HG02571 (cell line): ENCODE results near the gene CRYBB1.

Source experiments
- ATAC-seq: cut with Tn5 transposase; IDR thresholded peaks from one replicate; pipeline ENCODE4 v1.9.1; 2021; ENCODE audit warnings: mild to moderate bottlenecking, moderate library complexity; ENCODE audit not compliant: unreplicated experiment

The CRYBB1 gene

DNA sequence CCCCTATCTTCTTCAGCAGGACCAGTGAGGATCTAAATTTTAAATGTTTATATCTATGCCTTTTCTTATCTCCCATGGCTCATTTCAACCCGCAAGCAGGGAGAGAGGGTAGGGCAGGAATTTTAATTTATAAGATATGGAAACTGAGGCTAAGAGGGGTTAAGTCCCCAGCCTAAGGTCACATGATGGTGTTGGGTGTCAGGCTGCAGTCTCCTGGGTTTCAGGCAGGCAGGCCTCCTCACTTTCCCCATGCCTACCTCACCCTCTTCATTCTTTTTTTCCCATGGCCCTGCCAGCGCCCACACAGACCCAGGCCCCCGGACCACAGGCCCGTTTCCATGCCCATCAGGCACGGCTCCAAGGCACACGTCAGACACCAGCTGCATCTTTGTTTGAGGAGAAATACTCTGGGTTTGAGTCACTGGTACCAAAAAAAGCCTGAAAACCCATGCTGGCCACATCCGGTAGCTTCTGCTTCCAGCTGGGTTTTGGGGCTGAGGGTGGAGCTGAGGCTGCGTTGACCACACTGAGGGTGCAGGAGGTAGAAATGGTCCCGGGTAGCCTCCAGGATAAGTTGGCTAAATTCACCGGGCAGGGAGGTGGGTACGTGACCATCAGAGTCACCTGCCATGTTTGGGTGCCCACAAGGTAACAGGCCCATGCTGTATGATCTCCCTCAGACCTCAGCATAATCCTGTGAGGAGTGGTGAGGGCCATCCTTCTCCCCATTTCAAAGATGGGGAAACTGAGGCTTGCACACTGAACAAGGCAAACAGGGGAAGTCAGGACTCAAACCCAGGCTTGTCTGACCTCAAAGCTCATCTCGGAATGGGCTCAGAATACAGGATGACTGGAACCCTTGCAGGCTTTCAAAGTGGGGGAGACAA, 7.5 kb downstream of the CRYBB1 start:
- ATAC-seq: peak; percentile 75

GRCh38 chr22:26609287-26609686, 8.5 kb downstream of the CRYBB1 start:
- no peak for ATAC-seq

DNA sequence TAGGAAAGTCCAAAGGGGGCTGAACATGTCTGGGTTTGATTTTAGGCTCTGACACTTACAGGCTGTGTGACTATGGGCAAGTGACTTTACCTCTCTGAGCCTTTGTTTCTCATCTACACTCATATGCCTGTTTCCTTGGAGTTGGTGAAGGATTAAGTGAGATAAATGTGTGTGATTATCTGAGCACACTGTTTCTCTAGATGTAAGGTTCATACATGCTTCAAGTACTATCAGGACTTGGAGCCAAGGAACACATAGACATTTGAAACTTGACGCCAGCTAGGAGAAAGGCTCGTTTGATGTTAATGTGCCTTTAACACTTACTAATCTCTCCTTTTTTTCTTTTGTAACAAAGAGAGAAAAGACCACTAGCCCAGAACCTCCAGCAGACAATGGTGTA, 9.7 kb downstream of the CRYBB1 start:
- no peak for ATAC-seq

DNA sequence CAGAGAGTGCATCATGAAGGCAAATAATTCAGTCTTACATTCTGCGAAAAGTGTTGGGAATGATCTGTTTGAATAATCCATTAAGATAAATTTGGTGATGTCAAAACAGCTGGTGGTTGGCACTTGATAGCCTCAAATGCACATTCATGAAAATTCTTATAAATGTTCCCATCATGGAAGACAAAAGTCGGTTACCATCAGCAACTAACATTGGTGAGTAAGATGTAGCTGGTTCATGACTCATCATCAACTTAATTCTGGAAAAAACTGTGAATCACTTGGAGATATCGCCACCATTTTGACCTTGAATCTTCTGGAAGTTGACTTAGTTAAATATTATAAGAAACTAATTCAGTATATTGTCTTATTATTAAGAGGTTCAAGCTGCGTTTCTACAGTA, 11.2 kb downstream of the CRYBB1 start:
- ATAC-seq: no peak

DNA sequence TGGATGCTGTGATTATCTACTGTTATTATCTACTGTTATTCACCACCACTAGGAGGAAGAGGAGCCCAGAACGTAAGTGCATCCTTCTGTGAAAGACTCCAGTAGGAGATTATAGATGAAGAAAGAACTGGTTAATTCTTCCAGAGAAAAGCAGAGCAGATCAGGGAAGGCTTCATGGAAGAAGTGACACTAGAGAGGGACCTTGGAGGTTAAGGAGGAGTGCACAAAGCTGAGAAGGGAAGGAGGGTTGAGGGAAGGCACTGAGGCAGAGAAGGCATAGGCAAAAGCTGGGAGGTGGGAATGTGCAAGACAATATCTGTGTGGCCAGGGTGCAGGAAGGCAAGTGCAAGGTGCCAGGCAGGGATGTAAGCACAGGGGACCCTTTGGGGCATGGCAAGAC, 13.5 kb downstream of the CRYBB1 start:
- ATAC-seq: no peak

GRCh38 chr22:26602127-26602526, 15.7 kb downstream of the CRYBB1 start:
- ATAC-seq: no peak

DNA sequence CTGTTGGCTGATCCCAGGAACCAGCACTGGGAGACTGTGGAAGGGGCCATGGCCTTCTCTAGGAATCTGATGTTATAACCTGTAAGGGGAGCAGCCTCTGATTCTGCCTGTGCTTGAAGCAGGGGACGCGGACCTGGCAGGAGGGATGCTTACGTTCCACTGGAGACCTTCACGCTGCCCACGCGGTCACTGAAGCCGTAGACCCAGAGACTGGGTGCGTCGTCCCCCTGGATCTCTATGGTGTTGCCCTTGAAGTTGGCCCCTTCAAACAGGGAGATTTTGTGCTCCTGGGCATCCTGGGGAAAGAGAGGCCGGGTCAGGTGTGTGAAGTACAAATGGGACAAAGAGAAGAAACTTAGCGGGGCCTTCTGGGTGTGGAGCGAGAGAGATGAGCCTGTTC, 16.1 kb downstream of the CRYBB1 start:
- ATAC-seq: no peak

DNA sequence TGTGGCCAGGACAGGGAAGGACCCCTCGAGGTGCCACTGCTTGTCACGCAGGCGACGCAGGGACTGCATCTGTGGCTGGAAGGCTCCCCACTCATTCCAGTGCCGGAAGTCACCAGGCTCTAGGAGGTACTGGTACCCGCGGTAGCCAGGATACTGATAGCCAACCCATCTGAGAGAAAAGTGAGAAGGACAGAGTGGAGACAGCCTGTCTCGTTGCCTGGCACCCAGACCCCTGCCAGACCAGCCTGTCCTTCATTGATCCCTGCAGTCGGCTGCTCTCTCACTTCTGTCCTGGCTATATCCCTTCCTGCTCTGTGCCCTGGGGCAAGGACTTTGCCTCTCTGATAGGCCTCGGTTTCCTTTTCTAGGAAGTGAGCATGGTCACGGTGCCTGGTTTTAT, 18.3 kb downstream of the CRYBB1 start:
- ATAC-seq: no peak

DNA sequence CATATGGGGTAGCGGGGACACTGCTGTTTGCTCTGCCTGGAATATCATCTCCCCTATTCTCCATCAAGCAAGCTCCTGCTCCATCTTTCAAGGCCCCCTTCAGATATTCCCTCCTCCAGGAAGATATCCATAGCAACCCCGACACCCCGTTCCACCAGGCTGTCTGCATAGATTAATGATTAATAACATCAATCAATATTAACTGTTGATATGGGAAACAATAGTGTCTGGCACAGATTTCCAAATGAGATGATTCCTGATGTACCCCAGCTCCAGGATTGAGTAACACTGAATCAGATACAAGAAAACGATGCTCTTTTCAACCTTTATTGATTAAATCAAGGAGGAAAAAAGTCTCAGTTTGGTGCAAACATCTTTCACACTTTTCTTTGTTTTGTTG, 20.3 kb downstream of the CRYBB1 start:
- ATAC-seq: no peak

- ATAC-seq: no peak
These were observed 20.8 kb downstream of the CRYBB1 start for GRCh38 chr22:26597026-26597425.

GRCh38 chr22:26593763-26594162, 24.1 kb downstream of the CRYBB1 start:
- no peak for ATAC-seq

DNA sequence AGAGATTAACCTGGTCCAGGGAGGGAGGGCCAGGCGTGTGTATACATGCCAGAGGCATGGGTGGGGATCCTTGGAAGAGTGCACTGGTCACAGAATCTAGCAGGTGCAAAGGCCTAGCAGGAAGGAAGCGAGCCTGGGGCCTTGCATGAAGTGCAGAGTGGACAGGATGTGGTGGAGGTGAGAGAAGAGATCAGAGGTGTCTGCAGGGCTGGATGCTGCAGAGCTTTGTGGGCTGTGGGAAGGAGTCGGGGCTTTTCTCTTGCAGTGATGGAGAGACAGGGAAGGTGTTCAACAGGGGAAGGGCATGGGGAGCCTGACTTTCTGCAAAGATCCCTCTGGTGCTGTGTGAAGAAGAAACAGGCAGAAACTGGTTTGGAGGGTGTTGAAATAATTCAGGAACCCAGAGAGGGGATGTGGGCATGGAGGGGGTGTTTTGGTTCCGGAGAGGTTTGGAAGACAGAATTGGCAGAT, 25.4 kb downstream of the CRYBB1 start:
- peak; percentile 37 for ATAC-seq

DNA sequence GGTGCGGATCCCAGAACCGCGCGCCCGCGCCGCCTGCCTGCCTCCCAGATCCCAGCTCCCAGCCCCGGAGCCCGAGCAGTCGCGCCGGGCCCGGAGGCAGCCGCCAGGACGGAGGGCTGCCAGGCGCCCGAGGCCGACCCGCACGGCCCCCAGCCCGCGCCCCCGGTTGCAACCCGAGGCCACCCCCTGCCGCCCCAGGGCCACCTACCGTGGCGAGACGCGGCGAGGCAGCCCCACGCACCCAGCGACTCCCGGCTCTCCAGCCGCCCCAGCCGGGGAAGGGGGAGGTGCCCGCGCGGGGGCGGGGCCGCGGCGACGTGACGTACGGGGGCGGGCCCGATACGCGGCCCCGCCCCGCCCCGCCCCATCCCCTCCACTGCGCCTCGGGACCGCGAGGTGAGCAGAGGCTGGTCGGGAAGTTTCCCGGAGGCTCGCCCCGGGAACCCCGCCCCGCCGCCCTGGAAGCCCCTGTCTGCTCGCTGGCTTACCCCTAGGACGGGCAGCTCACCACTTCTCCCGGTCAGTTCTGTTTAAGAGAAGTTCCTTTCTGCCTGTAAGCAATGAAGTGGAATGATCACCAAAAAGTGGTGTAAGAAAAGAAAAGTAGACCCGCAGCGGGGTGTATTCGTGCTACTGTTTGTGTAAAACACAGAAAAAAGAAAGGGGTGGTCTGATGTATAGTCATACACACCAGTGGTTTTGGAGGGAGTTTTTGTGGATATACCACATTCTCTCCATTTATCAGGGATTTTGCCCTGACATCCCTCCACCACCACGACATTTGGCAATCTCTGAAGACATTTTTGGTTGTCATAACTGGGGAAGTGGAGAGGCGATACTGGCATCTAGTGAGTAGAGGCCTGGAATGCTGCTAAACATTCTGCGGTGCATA, 27.7 kb downstream of the CRYBB1 start, which contains the start of gene TPST2:
Gene TPST2 (minus strand): TSS at position 288 of the 892 bp plus-strand sequence. CDS start 48,502 bp downstream, outside the sequence.
- peak; percentile 62 for ATAC-seq

DNA sequence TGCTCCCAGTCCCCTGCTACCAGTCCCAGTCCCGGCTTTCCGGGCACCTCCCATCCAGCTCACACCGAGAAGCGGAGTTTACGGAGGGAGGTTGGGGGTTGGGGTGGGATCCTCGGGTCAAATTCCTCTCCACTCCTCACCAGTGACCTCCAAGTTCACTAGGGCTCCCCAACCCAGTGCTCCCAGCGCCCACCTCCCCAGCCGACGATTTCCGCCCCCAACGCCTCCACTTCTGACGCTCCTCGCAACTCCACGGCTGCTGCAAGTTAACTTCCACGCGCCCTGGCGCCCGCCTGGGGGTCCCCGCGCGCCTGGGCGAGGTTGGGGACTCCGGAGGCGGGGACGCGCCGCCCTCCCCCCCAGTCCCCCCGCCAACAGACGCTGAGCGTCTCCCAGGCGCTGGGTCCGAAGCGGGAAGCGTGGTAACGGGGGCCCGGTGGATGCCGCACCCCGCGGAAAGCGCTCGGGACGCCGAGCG, 28.4 kb downstream of the CRYBB1 start:
- no peak for ATAC-seq

- ATAC-seq: no peak
These were observed 29.0 kb downstream of the CRYBB1 start for GRCh38 chr22:26588729-26589366.

DNA sequence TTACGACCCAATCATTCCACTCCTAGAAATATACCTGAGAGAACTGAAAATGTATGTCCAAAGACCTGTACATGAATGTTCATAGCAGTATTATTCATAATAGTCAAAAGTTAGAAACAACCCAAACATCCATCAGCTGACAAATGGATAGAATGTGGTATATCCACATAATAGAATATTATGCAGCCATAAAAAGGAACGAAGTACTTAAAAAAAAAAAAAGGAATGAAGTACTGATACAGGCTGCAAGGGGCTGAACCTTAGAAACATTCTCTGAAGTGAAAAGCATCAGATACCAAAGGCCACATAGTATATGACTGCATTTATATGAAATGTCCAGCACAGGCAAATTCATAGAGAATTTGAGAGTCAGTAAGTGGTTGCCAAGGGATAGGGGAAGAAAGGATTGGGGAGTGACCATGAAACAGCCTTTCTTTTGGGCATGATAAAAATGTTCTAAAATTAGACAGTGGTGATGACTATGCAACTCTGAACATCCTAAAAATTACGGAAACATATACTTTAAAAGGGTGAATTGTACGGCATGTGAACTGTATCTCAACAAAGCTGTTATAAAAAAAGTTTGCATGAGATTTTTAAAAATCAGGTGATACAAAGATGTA, 29.7 kb downstream of the CRYBB1 start:
- no peak for ATAC-seq

GRCh38 chr22:26586556-26587325, 31.1 kb downstream of the CRYBB1 start:
- ATAC-seq: no peak

DNA sequence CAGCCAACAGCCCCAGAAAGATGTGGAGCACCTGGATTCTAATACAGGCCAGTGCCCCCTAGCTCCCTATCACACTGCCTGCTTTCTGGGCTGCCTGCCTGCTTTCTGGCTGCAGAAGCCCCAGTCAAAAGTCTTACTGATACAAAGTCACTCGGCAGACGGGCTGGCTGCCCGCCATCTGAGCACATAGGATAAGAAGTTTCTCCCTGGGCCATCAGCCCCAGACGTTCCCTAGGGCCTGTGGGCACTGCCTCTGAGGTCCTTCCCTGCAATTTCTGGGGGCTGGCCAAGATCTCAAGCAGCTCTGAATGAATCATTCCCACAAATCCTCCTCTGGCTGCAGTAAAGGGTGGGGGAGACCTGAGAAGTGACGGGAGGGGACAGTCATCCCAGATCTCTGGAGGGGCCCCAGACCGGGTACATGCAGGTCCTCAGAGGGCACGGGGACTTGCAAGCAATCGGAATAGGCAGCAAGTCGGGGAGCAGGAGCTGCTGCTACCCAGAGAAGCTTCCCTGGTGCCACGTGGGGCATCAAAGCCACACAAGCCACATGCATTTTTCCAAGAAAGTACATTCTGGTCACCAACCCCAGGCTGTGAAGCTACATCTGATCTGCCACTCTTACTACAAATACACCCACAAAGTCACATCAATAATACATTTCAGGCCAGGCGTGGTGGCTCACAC, 32.6 kb downstream of the CRYBB1 start:
- no peak for ATAC-seq

- no peak for ATAC-seq
These were observed 33.8 kb downstream of the CRYBB1 start for GRCh38 chr22:26584010-26584409.
